HG02938 (cell line): ENCODE measurements around the gene ZC3H11A.
A peak's percentile ranks its signal among the peaks of the same experiment; 100 is the strongest.
"Not testable (repeated sequence)": the region's sequence is repeated elsewhere in the genome, so short reads cannot be mapped to it uniquely, and the experiment has no call there.

Source experiments
- ATAC-seq: cut with Tn5 transposase; IDR thresholded peaks from one replicate; pipeline ENCODE4 v1.9.1; 2021; ENCODE audit warnings: mild to moderate bottlenecking, moderate library complexity; ENCODE audit not compliant: unreplicated experiment

ZC3H11A gene

GRCh38 chr1:203795441-203796235 lies at the start of gene ZC3H11A, which contains the start of gene ZBED6:
Gene ZC3H11A (plus strand): TSS chr1:203795623. CDS start chr1:203817071, 21,448 bp downstream.
Gene ZBED6 (plus strand): TSS chr1:203795623. CDS start chr1:203797523, 1,900 bp downstream.
- peak; percentile 94 for ATAC-seq

- ATAC-seq = no peak
Measured at GRCh38 chr1:203746281-203746680, 49.1 kb upstream of the ZC3H11A start.

GRCh38 chr1:203751051-203751450 lies 44.4 kb upstream of the ZC3H11A start:
- no peak for ATAC-seq

- not testable (repeated sequence) for ATAC-seq
Measured at GRCh38 chr1:203751618-203752361, 43.6 kb upstream of the ZC3H11A start.

GRCh38 chr1:203754455-203754864 lies 41.0 kb upstream of the ZC3H11A start:
- ATAC-seq = no peak

- no peak for ATAC-seq
Measured at GRCh38 chr1:203756036-203756435, 39.4 kb upstream of the ZC3H11A start.

GRCh38 chr1:203758749-203759148 lies 36.7 kb upstream of the ZC3H11A start:
- ATAC-seq = not testable (repeated sequence)

GRCh38 chr1:203760506-203760905 lies 34.9 kb upstream of the ZC3H11A start:
- ATAC-seq = no peak

GRCh38 chr1:203761958-203762357 lies 33.5 kb upstream of the ZC3H11A start:
- ATAC-seq = not testable (repeated sequence)

- ATAC-seq = no peak
Measured at GRCh38 chr1:203763505-203763904, 31.9 kb upstream of the ZC3H11A start.

GRCh38 chr1:203764105-203765028 lies 31.1 kb upstream of the ZC3H11A start:
- ATAC-seq = no peak

- peak; percentile 71 for ATAC-seq
Measured at GRCh38 chr1:203765029-203765837, 30.2 kb upstream of the ZC3H11A start, which contains the start of gene LAX1. Gene LAX1 (plus strand): TSS chr1:203765183. CDS start chr1:203765566, 383 bp downstream.

GRCh38 chr1:203768256-203768655 lies 27.2 kb upstream of the ZC3H11A start:
- no peak for ATAC-seq

- no peak for ATAC-seq
Measured at GRCh38 chr1:203769505-203770343, 25.7 kb upstream of the ZC3H11A start.

- ATAC-seq = no peak
Measured at GRCh38 chr1:203771901-203772301, 23.5 kb upstream of the ZC3H11A start.

- no peak for ATAC-seq
Measured at GRCh38 chr1:203772836-203773235, 22.6 kb upstream of the ZC3H11A start.

- no peak for ATAC-seq
Measured at GRCh38 chr1:203776636-203777035, 18.8 kb upstream of the ZC3H11A start.

- no peak for ATAC-seq
Measured at GRCh38 chr1:203777596-203777995, 17.8 kb upstream of the ZC3H11A start.

GRCh38 chr1:203778146-203778545 lies 17.3 kb upstream of the ZC3H11A start:
- ATAC-seq = no peak
